GM21825 (cell line): ENCODE data around the gene GLYATL1.

Experiments
- ATAC-seq: cut with Tn5 transposase; IDR thresholded peaks from one replicate; pipeline ENCODE4 v1.9.1; 2021; ENCODE audit warnings: mild to moderate bottlenecking, moderate library complexity; ENCODE audit not compliant: unreplicated experiment

Gene GLYATL1

GRCh38 chr11:58939277-58939676 lies at the start of gene GLYATL1:
Gene GLYATL1 (plus strand): TSS chr11:58939488. CDS start chr11:58947088, 7,600 bp downstream.
- ATAC-seq: no peak

GRCh38 chr11:58893899-58894298 lies 45.4 kb upstream of the GLYATL1 start:
- ATAC-seq: no peak

- ATAC-seq: no peak
Observed at GRCh38 chr11:58898106-58898505, 41.2 kb upstream of the GLYATL1 start.

- no peak for ATAC-seq
Observed at GRCh38 chr11:58900479-58901420, 38.5 kb upstream of the GLYATL1 start.

GRCh38 chr11:58902881-58903280 lies 36.4 kb upstream of the GLYATL1 start:
- ATAC-seq: no peak

GRCh38 chr11:58905011-58905720 lies 34.1 kb upstream of the GLYATL1 start:
- ATAC-seq: no peak

- ATAC-seq: no peak
Observed at GRCh38 chr11:58905721-58906547, 33.4 kb upstream of the GLYATL1 start.

GRCh38 chr11:58907780-58908179 lies 31.5 kb upstream of the GLYATL1 start:
- no peak for ATAC-seq

- no peak for ATAC-seq
Observed at GRCh38 chr11:58912124-58912523, 27.2 kb upstream of the GLYATL1 start.

- no peak for ATAC-seq
Observed at GRCh38 chr11:58913685-58914084, 25.6 kb upstream of the GLYATL1 start.

GRCh38 chr11:58914821-58915543 lies 24.3 kb upstream of the GLYATL1 start:
- ATAC-seq: no peak

GRCh38 chr11:58916637-58917036 lies 22.7 kb upstream of the GLYATL1 start:
- ATAC-seq: no peak

GRCh38 chr11:58917159-58917783 lies 22.0 kb upstream of the GLYATL1 start:
- ATAC-seq: no peak

GRCh38 chr11:58919561-58919960 lies 19.7 kb upstream of the GLYATL1 start:
- ATAC-seq: no peak

- ATAC-seq: no peak
Observed at GRCh38 chr11:58919980-58920379, 19.3 kb upstream of the GLYATL1 start.

GRCh38 chr11:58921778-58922390 lies 17.4 kb upstream of the GLYATL1 start:
- ATAC-seq: no peak

- no peak for ATAC-seq
Observed at GRCh38 chr11:58922479-58922878, 16.8 kb upstream of the GLYATL1 start.

GRCh38 chr11:58923300-58923788 lies 15.9 kb upstream of the GLYATL1 start:
- peak; percentile 91 for ATAC-seq

GRCh38 chr11:58924230-58924629 lies 15.1 kb upstream of the GLYATL1 start:
- ATAC-seq: no peak
